HG02610 (cell line): Measurements from ENCODE around the gene CCL25.
A peak's percentile ranks its signal among the peaks of the same experiment; 100 is the strongest.
"Not testable (repeated sequence)": the region's sequence is repeated elsewhere in the genome, so short reads cannot be mapped to it uniquely, and the experiment has no call there.

Experiments
- ATAC-seq: cut with Tn5 transposase; IDR thresholded peaks from one replicate; pipeline ENCODE4 v1.9.1; 2021; ENCODE audit warnings: mild to moderate bottlenecking, moderate library complexity; ENCODE audit not compliant: unreplicated experiment

CCL25 gene, protein sequence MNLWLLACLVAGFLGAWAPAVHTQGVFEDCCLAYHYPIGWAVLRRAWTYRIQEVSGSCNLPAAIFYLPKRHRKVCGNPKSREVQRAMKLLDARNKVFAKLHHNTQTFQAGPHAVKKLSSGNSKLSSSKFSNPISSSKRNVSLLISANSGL

DNA sequence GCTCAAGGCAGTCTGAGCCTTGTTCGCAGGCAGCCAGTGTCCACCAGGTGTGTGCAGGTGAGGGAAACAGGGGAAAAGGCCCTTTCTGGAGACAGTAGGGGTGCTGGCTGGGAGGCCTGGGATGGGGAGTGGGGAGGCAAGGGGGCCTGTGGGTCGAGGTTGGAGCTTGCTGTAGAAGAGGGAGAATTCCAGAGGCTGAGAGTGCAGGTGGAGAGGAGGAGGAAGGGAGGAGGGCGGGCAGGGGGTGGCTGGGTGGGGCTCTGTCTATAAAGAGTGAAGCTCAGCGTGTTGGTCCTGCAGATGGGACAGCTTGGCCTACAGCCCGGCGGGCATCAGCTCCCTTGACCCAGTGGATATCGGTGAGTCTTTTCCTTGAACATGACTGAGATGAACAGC, at the start of gene CCL25:
TSS of gene CCL25 (plus strand) at position 297 of the 396 bp plus-strand sequence. CDS start 290 bp downstream, outside the sequence.
- ATAC-seq: no peak

DNA sequence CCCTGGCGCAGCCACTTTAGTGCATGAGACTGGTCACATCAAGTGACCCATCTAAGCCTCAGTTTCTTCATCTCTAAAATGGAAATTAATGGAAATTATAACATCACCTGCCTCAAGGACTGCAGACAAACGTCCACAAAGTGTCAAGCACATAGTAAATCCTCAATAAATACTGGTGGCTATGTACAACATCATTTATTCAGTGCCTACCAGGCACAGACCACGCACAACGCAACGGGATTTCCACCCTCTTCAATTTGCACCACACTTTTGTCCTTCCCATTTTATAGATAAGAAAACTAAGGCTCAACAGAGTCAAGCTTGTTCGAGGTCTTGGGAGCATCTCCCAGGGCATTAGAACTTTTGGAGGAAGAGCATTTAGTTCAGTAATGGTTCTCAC, 48.6 kb upstream of the CCL25 start:
- no peak for ATAC-seq

DNA sequence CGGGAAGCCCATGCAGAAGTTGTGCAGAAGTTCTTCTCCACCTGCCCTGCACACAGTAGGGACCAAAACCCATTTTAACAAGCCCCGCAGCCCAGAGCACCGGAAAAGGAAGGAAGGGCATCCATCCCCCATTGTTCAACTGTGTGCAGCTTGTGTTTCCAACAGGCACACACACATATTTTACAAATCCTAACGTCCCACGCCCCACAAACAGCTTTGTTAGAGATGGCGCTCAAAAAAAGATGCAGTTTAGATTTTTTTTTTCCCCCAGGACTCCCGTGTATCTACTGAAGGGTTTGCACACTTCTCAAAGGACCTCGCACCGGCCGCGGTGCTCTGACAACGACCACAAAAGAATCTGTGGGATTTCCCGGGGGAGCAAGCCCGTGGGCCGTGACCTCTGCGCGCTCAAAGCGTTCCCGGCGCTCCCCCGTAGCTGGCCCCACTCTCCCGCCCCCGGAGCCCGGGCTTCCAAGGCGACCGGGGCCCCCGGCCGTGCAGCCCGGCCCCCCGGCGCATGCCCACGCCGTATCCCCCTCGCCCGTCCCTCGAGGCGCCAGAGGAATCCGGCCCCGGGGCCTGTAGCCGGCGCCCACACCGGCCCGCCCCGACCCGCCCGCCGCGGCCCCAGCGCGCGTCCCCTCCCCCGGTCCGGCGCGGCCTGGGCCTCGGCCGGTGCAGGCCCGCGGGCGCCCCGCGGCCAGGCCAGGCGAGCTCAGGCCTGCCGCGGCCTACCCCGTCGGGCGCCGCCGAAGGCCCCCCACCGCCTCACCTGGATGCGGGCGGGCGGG, 47.6 kb upstream of the CCL25 start:
- ATAC-seq: peak; percentile 18

DNA sequence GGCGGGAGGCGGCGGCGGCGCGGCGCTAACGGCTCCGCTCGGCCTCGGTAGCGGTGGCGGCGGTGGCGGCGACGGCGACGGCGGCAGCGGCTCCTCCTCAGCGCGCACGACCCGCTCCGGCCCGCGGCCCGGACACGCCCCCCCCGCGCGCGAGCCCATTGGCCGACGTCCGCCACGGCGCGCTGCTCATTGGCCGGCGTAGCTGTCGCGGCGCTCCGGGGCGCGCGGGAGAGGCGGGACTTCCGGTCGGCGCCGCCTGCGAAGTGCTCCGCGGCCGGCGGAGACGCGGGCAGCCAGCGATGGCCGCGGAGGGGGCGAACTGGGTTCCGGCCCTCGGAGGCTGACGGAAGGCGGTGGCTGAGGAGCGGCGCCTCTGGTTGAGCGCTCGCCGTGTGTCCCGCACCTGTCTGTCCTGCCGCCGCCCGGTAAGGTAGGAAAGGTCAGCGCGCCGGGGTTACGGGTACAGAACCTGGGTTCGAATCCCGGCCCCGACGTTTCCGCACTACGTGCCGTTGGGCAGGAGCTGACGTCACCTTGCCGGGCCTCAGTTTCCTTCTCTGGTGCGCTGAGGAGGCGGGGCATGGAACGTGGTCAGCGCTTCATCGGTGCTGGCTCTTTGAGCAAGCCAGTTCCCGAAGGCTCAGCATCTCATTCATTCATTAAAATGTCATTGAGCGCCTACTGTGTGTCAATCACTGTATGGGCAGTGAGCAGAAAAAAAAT, 46.9 kb upstream of the CCL25 start, which contains the start of gene ELAVL1:
TSS of gene ELAVL1 (minus strand) at position 108 of the 723 bp plus-strand sequence. CDS start 13,826 bp downstream, outside the sequence.
- peak; percentile 77 for ATAC-seq

DNA sequence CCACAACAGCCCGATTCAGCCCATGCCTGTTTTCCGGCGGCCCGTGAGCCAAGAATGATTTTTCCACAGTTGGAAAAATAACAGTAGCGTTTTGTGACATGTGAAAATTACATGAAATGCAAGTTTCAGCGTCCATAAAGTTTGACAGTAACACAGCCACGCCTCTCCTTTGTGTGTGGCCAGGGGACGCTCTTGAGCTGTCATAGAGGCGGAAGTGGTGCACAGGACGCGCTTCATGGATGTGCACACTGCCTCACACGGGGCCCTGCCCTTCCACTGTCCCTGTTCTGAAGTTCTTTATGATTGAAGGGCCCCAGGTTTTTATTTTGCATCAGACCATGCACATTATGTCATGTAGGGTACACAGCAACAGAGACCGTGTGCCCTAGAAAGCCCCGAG, 34.8 kb upstream of the CCL25 start:
- peak; percentile 55 for ATAC-seq

DNA sequence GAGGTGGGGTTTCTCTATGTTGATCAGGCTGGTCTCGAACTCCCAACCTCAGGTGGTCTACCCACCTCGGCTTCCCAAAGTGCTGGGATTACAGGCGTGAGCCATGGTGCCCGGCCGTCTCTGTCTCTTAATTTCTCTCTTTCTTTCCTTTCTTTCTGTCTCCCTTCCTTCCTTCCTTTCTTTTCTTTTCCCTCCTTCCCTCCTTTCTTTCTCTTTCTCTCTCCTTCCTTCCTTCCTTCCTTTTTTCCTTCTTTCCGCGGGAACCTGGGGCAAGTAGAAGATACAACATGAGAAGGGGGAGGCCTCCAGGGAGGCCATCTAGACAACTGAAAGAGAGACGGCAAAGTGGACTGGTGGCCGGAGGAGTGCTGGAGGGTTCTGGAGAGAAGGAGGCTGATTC, 31.9 kb upstream of the CCL25 start:
- ATAC-seq: no peak

DNA sequence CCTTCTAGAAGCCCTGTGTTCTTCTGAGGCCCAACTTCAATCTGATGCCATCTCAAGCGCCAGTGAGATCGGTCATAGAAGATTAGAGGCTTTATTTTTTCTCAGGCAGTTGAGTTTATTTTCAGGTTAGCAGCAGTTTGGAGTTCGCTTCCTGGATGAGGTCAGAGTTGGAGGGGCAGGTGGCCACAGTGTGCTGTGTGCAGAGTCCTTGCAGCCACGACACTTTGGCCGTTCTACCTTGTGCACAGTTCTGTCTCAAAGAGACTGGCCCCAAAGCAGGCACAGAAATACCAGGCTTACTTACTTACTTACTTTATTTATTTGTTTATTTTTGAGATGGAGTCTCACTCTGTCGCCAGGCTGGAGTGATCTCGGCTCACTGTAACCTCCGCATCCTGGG, 31.2 kb upstream of the CCL25 start:
- ATAC-seq: no peak

DNA sequence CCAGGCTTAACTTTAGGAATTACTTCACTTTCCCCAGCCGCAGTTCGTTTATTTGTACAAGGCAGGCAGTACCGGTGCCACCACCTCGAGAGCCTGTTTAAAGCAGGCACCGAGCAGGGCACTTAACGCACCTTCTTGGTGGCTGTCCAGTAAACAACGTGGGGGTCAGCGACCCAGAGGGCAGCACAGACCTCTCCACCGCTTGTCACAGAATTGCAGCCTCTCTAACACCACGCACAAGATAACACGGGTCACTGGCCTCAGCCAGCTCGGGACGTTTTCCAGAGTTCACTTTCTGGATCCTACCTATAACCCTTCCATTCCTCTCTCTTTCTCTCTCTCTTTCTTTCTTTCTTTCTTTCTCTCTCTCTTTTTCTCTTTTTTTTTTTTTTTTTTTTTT, 30.3 kb upstream of the CCL25 start:
- ATAC-seq: no peak

DNA sequence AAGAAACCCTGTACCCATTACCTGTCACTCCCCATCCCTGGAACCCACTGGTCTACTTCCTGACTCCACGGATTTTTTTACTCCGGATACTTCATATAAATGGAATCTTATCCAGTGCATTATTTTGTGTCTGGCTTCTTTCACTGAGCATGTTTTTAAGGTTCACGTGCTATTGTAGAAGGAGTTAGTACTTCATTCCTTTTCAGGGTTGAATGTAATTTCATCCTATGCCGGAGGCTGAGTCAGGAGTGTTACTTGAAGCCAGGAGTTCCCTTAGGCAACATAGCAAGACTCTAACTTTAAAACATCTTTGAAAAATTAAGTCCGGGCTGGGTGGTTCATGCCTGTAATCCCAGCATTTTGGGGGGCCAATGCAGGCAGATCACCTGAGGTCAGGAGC, 29.2 kb upstream of the CCL25 start:
- ATAC-seq: no peak

DNA sequence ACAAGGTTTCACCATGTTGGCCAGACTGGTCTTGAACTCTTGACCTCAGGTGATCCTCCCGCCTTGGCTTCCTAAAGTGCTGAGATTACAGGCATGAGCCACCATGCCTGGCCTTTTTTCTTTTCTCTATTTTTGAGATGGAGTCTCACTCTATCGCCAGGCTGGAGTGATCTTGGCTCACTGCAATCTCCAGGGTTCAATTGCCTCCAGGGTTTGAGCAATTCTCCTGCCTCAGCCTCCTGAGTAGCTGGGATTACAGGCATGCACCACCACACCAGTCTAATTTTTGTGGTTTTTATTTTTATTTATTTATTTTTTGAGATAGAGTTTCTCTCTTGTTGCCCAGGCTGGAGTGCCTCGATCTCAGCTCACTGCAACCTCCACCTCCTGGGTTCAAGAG, 28.3 kb upstream of the CCL25 start:
- not testable (repeated sequence) for ATAC-seq

DNA sequence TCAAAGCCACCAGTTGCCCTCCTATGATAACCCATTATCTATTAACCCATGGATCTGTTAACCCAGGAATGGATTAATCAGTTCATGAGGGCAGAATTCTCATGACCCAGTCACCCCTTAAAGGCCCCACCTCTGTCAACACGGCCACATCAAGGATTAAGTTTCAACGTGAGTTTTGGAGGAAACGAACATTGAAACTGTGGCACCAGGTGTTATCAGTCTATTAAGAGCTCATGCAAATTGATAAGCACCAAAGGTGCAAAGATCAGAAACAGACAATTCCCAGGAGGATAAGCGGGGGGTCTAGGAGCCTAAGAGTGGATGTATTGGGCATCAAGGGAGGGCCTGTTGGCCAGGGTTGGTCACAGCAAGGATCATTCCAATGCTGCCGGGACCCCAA, 27.2 kb upstream of the CCL25 start:
- ATAC-seq: no peak

DNA sequence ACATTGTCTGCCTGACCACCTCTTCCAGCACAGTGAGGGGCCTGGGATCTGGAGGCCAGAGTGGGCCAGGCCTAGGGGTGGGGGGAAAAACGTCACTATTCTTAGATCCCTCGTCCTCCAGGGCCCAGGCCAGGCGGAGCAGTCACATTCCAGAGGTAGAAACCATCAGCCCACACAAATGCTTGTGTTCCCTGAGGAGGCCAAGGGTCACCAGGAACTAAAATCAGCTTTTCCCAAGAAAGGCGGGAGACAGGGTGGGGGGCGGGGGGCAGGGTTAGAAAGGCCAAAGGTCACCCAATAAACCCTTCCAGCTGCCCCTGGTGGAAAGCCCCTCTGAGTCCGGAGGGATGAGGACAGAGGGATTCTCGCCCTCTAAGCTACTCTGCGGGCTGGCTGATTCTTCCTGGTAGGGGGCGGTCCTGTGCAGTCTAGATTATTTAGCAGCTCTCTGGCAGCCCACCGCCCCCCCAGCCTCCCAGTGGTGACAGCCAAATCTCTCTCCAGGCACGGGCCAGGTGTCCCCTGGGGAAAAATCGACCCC, 23.5 kb upstream of the CCL25 start:
- ATAC-seq: no peak

DNA sequence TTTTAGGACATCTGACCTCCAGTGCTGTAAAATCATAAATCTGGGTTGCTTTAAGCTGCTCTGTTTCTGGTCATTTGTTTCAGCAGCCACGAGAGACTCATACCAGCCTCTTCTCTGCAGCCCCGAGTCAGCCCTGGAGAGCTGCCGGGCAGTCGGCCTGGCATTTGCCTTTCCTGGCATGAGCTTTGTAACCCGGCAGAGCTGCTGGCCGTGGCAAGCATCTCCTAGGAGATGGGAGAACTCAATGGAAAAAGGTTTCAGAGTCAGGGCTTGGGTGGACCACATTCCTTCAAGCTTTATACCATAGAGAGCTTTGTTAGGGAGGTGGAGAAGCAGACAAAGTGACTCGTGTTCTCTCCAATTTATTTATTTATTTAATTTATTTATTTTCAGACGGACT, 21.6 kb upstream of the CCL25 start:
- no peak for ATAC-seq

DNA sequence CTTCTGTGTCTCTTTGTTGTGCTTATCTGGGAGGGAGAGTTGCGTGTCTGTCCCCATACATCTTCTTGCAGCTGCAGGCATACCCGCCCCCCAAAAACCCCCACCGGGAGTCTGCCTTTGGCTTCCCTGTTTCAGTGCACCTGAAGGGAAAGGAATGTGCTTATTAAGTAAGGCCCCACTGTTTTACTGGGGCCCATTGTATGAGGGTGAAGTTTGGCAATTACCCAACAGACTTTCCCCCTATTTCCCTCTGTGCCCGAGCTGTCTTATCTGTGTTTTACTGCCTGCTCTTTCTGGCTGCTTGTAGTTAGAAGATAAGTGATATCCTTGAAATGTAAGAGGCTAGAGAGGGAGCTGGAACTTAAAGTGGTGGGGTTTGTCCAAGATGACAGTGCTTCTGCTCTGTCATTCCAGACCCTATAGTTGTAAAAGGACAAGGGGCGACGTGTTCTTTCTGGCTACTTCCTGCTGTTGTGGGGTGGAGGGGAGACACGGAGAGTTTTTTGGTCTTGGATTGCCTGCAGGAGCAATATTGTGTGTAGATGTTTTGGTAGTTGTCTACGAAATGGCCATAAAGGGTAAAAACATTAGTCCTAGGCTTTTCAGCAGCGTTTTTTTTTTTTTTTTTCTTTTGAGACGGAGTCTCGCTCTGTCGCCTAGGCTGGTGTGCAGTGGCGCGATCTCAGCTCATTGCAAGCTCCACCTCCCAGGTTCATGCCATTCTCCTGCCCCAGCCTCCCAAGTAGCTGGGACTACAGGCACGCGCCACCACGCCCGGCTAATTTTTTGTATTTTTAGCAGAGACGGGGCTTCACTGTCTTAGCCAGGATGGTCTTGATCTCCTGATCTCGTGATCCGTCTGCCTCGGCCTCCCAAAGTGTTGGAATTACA, 19.0 kb upstream of the CCL25 start:
- not testable (repeated sequence) for ATAC-seq

DNA sequence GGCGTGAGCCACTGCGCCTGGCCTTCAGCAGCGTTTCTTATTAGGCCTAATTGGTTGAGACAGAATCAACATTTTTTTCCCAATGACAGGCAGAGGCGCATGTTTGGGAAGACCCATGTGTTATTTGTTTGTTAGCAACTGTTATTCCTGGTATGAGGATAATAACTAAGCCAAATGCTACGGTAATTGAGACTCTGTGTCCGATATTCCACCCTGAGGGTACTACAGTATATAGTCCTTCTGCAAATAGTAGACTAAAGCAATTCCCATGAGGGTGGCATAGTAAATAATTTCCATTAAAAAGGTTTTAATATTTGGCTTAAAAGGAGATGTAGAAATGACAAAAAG, 18.4 kb upstream of the CCL25 start:
- no peak for ATAC-seq

DNA sequence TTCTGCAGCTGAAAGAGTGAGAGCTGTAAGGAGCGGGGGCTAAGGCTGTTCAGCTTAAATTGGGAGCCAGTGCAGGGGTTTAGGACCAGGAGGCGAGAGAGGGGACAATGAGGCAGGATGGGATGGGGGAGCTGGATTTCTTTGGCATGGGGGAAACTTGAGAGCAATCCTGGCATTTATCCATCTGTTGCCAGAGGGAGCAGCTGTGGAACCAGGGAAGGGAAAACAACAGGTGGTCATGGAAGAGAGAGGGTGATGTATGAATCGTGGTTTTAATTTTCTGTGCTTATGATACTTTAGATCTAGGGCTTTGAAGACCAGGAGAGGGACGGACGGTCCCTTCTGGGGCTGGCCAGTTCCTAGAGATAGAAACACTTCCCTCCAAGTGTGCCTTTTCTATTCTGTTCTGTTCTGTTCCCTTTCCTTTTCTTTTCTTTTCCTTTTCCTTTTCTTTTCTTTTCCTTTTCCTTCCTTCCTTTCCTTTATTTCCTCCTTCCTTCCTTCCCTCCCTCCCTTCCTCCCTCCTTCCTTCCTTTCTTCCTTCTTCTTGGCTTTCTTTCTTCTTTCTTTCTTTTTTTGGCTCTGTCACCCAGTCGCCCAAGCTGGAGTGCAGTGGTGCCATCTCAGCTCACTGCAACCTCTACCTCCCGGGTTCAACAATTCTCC, 16.0 kb upstream of the CCL25 start:
- no peak for ATAC-seq

DNA sequence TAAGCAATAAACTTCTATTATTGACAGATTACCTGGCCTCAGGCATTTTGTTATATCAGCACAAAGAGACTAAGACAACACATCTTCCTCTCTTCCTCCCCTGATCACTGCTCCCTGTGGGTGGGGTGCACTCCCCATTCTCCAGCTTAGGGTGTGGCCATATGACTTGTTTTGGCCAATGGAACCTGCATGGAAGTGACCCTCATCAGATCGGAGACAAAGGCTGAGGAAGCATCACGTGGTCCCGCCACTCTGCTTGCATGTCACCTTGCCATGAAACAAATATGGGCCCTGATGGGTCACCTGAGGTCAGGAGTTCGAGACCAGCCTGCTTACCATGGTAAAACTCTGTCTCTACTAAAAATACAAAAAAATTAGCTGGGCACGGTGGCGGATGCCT, 13.7 kb upstream of the CCL25 start:
- no peak for ATAC-seq

DNA sequence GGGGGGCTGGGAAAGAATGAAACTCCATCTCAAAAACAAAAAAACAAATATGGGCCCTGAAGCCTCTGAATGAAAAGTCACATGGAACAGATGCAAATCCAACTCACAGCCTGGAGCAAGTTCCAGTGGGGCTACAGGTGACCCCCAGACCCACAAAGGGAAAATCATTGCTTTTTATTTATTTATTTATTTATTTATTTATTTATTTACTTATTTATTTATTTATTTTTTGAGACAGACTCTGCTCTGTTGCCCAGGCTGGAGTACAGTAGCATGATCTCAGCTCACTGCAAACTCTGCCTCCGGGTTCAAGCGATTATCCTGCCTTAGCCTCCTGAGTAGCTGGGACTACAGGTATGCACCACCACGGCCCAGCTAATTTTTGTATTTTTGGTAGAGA, 13.3 kb upstream of the CCL25 start:
- no peak for ATAC-seq

DNA sequence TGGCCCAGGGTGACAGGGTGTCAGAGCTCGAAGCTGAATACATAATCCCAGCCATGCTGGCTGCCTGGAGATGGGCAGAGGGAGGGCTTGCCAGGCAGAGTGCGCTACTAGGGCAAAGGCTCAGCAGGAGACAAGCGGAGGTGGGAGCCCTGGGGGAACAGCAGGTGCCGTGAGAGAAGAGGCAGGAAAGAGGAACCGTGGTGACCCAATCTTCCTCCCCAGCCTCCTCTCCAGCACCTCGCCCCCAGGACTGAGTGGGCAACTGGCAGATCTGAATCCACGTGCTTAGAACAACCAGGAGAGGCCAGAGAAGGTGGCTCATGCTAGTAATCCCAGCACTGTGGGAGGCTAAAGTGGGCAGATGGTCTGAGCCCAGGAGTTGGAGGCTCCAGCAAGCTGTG, 11.0 kb upstream of the CCL25 start:
- no peak for ATAC-seq

DNA sequence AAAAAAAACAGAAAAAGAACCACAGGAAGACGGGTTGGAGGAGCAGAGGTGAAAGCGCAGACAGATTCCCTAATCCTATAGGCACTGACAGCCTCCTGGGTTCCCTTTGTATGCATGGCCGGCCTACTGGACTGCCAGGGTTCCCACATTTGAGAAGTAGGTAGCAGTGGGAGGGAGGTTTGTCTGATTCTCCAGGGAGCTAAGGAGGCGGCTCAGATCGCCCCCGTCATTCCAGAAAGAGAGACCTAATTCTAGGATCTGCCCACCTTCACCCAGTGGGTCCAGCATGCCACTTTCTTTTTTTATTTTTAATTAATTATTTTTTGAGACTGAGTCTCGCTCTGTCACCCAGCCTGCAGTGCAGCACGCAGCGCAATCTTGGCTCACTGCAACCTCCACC, 9.7 kb upstream of the CCL25 start:
- ATAC-seq: no peak
